NOMO-1 (cell line): Measurements from ENCODE around the gene GBA3.

Experiments used
- DNase-seq, 2 experiments: peaks; one replicate each; lab custom pipeline; 2025; ENCODE audit not compliant: unreplicated experiment in 2 of 2; lab: John Stamatoyannopoulos, UW

The GBA3 gene

DNA sequence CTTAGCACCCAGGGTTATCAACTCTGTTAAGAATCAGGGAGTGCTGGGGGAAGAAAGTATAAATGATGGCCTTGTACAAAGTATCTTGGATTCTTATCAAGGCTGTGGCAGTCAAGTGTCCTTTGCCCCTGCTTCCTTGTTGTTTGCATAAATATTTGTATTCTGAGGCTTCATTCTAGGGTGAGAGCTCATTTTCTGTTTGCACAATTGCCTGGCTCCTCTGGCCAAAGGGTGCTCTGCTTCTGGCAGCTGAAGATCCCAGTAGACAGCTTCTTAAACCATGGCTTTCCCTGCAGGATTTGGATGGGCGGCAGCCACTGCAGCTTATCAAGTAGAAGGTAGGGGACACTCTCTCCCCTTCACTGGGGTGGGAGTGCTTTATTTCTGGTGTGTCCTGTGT is at the start of gene GBA3:
TSS of gene GBA3 (plus strand) at position 202 of the 400 bp plus-strand sequence.
- DNase-seq, result no peak

DNA sequence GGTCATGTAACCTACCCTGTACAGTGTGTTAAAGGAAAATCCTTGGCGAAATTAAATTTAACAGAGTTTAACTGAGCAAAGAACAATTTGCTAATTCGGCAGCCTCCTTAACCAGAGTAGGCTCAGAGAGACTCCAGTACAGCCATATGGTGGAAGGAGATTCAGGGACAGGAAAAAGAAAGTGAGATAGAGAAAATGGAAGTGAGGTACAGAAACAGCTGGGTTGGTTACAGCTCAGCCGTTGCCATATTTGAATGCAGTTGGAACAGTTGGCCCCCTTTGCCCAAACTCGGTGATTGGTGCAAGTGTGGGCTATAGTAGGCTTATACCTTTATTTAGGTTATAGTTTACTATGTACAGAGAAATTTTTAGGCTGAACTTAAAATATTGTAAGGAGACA is 48.8 kb upstream of the GBA3 start:
- no peak for DNase-seq

DNA sequence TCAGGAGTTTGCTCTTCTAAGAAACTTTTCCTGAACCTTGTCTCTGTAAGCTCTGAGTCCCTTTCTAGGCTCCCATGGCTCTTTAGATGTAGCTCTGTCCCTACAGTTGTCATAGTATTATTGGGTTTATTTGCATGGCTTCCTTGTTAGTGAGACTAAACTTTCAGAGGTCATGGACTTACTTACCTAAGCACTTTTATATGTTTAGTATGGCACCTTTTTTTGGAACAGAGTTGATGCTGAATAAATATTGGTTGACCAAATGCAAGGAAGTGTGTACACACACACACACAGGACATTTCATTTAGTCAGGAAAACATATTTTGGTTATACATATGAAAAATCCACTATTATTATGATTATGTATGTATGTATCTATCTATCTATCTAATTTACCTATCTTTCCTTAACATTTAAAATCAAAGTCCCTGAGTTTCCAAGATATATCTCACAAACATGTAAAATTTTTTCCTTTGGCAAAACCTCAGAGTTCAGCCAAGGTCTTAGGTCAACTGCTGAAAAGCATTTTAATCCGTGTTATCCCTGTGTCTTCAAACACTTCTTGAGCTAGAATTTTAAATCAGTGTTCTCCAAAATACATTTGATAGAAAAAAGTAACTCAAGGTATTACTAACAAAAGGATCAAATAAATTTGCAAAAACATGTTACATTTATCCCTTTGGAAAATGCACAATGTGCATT is 47.1 kb upstream of the GBA3 start:
- no peak for DNase-seq

DNA sequence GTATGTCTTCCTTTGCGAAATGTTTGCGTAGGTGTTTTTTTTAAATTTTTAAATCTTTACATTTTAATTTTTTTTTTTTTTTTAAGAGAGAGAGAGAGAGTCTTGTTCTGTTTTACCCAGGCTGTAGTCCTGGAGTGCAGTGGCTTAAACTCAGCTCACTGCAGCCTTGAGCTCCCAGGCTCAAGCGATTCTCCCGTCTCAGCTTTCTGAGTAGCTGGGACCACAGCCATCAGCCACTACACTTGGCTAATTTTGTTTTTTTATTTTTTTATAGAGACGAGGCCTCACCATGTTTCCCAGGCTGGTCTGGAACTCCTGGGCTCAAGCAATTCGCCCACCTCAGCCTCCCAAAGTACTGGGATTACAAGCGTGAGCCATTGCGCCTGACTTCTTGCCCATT is 43.7 kb upstream of the GBA3 start:
- DNase-seq, result no peak

DNA sequence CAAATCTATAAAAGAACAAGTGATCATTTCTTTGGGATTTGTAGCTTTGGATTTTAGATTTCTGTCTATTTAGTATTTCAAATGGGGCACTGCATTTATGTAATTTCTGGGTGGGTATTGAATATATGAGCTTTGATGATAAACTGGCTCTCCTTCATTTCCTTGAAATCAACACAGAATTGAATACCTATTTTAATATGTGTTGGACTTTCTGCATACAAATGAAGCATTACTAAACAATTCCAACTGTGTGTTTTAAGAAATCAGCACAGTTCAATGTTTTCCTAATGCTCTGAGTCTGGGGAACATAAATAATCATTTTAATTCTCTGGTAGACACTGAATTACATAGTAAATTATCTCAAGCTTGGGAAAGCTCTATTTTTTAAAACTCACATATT is 42.0 kb upstream of the GBA3 start:
- no peak for DNase-seq

DNA sequence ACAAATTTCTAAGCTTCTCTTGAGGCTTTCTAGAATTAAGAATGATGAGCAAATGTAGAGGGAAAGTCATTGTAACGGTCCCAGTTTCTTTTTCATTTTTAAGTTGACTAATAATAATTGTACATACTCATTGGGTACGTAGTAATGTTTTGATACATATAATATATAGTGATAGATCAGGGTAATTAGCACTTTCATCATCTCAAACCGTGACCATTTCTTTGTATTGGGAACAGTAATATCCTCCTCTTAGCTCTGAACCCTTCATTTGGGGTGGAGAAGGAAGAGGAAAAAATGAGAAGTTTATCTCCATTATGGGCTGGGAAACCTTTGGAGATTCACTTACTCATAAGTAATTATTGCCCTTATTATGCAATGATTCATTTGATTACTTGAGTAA is 39.0 kb upstream of the GBA3 start:
- DNase-seq, result no peak

DNA sequence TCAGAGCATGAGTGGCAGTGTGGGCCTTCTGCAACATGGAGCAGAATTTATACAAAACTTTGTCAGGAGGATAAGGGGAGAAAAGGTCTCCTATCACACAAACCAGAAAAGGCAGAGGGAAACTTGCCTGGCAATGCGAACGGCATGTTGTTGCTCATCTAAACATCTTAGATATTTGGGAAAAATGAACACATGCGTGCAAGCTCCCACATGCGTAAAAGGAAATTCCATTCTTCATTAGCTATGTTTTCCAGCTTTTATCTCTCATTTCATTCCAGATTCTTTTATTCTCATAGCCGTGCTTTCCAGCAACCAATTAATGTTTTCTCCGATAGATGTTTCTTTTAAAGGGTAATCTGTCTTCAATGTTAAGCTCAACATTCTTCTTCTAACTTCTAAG is 31.3 kb upstream of the GBA3 start:
- DNase-seq, result no peak

DNA sequence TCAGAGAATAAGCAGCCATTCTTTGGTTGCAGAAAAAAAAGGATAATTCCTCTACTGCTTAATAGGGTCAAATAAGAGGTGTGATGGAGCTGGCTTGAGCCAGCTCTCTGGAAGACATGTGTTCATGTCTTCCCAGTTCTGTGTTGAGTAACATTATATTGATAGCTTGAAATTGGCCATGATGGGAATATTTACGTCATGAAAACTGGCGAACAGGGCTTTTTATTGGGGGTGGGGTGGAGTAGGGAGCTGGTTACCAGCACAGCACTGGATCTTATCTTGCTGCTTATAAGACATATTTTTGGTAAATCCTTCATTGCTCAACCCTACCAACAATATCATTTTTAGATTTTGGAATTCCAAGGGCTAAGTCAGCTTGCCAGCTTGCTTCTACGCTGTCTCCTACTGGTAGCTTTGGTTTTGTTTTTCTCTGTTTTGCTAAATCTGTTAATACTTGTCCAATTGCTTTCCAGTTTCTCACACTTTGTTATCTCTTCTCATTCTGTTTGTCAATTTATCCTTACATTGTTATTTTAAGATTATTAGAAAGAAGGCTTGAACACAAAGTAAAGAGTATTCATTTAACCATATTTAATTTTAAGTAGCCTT is 25.3 kb upstream of the GBA3 start:
- DNase-seq, result no peak

DNA sequence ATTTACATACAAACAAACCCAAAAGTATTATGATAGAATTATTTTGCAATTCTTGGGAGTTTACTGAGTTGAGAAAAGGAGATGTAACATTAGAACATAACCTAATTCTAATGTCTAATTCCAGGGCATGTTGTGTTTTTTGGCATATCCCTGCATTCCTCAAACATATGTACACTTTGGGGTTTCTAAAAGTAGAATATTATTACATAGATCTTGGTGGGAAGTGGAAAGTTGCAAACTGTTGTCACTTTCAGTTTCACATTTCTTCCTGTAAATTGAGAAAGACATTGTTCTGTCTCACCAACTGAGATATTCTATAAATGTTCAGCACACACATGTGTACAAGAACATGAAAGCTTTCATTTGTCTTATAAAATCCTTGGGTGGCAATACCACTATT is 24.4 kb upstream of the GBA3 start:
- DNase-seq, result peak in 1 of 2 experiments; percentile 5

DNA sequence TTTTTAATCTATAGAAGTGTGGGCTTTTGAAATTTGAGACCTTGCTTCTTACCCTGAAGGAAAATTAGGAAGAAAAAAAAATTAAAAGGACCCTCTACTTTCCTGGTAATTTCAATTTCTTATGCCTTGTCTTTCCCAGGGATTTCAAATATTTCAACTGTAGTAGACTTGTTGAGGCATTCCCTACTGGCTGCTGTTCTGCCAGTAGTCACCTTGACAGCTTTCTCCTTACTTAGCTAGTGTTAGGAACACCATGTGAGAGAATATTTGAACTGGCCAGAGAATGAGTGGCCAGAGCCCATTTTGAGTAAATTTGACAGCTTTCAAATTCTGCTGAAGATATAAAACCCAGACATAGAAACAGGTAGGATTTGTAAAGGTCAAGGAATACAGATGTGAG is 24.0 kb upstream of the GBA3 start:
- no peak for DNase-seq

DNA sequence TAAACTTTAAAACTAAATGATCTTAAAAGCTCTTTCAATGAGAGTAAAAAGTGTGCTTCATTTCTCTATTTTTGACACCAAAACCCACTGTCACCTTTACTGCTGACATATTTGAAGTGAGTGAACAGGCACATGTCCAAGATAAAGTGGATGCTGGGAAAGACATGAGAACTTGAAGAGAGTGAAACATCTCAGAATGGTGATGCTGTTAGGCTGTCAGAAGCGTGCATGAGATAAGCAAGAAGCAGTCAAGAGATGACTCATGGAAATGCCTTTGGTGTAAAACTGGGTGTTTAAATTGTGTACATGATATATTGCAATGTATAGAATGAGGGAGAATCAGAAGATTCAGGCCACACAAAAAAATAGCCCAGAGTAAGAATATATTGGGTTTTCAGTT is 21.8 kb upstream of the GBA3 start:
- DNase-seq, result no peak

DNA sequence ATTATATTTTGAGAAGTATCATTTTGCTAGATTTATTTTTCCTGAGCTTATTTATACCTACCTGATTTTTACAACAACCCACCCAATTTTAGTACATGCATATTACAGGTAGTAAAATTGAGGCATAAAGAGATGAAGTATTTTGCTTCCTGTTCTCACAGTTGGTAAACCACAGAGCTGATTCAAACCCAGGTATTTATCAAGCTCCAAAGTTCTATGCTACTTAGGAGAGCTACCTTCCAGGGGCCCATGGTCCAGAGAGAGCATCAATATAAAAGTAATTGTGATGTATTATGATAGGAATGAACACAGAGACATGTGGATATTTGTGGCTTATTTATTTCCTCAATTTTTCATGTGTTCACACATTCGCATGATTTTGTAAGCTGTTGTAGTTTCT is 20.2 kb upstream of the GBA3 start:
- DNase-seq, result no peak

DNA sequence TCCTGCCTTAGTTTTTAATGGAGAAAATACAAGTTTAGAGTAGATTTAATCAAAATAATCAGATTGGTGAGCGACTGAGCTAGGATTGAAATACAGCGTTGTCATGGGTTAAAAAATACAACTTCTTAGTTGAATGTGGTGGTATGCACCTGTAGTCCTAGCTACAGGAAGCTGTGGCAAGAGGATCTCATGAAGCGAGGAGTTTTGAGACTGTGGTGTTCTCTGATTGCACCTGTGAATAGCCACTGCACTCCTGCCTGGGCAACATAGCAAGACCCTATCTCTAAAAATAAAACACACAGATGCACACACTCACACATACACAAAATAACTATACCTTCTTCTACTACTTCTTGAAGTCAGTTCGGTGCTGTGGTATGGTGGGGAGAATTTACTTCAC is 19.8 kb upstream of the GBA3 start:
- DNase-seq, result no peak

DNA sequence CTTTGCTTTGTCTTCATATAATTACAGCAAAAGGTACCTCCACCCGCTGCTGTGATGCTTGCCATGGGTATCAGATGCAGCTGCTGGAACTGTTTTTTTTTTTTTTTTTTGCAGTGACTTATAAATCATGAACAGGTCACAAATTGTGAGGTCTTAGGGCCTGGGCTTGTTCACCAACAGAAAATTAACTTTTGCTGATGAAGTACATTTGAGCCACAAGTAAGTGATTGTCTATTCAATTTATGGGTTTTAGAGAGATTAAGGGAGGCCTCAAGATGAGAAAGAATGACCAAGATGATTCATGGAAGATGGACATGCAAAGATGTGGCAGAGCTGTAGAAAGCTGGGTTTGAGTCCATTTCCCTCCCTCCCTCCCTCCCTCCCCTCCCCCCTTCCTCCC is 18.0 kb upstream of the GBA3 start:
- no peak for DNase-seq

DNA sequence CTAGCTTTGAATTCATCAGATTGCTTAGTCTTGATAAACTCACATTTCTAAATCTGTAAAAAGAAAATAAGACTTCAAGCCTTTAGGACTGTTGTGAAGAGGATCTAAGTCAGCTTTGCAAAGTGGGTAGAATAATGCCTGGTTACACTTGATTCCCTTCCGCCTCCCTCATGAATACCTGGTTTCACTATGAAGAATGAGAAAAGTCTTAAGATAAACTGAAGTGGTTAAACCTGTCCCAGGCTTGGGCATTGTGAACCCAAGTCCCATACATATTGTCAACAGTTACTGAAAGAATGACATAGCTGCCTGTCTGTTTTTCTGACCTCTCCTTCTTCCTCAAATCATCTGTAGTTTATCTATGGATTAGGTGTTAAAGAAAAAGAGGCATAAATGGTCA is 16.7 kb upstream of the GBA3 start:
- DNase-seq, result no peak

DNA sequence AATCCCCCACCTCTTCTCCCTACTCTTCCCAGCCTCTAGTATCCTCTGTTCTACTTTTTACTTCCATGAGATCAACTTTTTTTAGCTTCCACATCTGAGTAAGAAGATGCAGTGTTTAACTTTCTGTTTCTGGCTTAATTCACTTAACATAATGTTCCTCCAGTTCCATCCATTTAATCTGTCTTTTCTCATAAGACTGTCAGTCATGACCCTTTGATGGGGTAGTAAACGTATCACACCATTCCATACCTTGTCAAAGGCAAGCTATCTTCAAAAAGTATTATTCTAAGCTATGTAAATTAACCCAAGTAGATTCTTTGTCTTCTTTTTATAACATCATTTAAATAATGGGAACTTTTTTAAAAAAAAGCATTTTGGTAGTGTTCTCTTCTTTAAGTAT is 15.0 kb upstream of the GBA3 start:
- no peak for DNase-seq

DNA sequence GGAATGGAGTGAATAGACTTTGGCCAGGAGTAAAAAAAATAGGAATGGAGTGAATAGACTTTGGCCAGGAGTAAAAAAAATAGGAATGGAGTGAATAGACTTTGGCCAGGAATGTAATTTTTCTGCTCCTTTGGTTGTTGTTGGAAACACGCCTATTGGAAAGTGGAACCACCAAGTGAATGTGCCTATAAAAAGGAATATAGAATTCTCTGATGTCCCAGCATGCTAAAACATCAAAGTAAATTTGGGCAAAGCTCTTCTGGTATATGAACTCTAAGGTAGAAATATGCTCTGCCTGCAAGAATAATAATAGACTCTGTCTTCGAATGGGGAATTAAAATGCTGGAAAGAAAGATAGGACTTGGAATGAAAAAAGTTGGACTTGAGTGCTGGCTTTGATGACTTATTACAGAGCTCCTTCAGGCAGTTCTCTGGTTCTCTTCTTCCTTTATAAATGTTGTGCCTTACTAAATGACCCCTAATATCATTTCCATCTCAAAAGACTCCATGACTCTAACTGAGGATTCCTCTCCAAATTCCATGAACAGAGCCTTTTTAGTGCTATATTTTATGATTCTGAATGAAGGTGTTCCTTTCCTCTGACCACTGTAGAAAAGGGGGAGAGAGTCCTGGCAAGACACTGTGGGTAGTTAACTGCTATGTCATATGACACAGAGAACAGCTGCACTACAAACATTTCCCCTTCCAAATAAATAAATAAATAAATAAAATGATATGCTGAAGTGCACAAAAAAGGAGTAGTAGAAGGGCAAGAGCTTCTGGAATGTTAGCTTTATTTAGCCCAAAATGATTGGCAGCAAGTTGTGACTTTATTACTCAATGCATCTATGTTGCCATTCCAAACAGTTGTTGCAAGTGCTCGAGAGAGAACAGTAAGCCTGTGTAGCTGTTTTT is 13.5 kb upstream of the GBA3 start:
- DNase-seq, result no peak

DNA sequence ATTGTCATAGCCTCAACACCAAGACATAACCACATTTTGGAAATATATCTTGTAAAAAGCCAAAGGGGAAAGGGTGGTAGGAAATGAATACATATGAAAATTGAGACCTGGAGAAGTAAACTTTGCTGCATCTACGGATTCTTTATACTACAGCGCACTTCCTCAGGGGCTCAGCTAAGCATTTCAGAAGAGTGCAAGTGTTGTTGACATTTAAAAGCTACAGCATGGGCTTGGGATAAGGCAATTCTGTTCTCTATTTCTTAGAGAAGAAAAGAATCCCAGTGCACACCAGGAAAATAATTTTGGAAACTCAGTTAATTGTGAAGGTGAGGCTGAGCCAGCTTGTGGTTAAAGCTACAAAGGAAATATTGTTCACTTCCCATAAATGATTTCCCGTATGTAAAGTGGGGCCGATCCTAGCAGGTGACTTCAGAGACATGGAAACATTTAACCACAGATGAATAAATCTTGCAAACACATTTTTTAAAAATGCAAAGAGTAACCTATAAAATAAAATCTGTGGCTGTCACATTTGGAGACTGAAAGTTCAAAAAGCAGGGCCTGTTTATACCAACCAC is 12.6 kb upstream of the GBA3 start:
- no peak for DNase-seq

DNA sequence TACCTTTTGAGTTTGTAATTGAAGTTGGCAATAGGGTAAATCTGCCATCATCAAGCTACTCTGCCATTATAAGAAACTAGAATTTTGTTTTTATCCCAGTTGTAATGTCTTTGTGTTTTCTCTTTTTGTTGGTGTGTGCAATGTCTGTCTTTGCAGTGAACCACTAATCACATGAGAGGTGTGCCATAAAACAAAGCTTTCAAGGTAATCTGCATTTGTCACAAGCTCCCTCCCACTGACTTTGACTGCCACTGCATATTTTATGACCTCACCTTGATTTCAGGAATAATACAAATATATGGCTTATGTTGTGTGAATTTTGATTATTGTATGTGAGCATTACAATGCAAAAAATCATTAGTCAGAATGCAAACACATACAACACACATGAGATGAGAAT is 9.0 kb upstream of the GBA3 start:
- no peak for DNase-seq

DNA sequence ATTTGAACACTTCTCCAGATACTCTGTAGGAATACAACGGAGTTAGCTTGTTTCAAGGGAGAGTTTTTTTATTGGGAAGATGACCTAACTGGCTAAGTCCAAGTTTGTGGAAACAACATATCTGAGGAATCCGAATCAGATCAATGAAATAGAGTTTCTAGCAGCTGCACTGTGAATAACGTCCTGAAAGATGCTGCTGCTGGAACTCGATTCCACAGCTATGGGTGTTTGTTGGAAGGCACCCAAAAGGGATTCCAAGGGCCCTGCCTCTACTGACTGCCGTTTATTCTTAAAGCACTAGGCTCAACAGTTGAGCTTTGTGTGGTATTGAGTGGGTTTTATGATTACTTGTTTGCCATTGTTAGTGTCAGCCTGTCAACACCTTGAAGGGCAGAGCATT is 6.6 kb upstream of the GBA3 start:
- no peak for DNase-seq

DNA sequence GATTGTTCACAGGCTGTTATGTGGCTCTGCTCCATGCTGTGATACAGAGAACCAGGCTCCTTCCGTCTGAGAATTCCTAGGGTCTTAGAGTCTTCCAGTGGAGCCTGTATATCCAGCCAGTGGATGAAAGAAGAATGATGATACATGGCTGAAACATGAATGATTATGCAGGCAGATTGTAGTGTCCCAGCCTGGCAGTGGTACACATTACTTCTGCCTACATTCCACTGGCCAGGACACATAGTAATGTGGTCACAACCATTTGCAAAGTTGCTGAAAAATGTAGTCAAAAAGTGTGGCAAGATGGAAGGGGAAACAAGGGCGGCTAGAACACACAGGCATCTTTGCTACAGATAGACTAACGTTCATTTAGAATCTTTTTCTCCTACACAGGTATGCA is 4.5 kb upstream of the GBA3 start:
- DNase-seq, result no peak

DNA sequence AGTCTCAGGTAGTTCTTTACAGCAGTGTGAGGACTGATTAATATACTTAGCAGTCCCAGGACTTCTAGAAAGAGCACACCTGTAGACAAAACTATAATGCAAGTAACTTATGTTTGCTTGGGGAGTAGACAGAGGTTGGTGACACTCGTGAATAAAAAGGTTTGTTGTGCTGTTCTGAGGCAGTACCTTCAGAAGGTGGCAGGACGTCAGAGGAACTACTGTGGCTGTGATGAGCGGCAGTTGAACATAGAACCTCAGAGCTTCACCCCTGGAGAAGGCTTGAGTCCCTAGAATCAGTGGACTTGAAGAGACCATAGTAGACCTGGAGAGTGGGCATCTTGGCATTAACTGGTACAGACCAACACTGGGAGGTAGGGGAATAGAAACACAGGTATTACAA is 3.3 kb upstream of the GBA3 start:
- DNase-seq, result no peak
